ENCODE measurements around the gene GLRX3. TPM values are rescaled to one million over a fixed set of nuclear protein-coding genes. Genes with fewer than 3 reads are reported as not detected.
A peak's percentile ranks its signal among the peaks of the same experiment; 100 is the strongest.
"Not testable (repeated sequence)": the region's sequence is repeated elsewhere in the genome, so short reads cannot be mapped to it uniquely, and the experiment has no call there.

Gene GLRX3
- total RNA-seq (2014; rRNA removed; shearing (Covaris generic); ENCODE audit: low replicate concordance), result 86.8 and 90.2 TPM in 2 replicates

GRCh38 chr10:130136226-130137089 is at the start of gene GLRX3:
TSS of gene GLRX3 (plus strand) at chr10:130136391. CDS start at chr10:130136421, 30 bp downstream.
- peaks cover 53% of the 10 kb centered on the region for H3K79me2 ChIP-seq (ENCODE audit: low read length)
- peaks cover 51% of the 10 kb centered on the region for H3K4me1 ChIP-seq (ENCODE audit: low read length)
- no peaks in the 10 kb centered on the region for H3K9me3 ChIP-seq (ENCODE audit: low read length)
- H4K20me1 ChIP-seq (ENCODE audit: insufficient read depth, low read depth, low read length), result peaks cover 3% of the 10 kb centered on the region; the same call in 1 of the 2 replicates
- peak within 1 kb of the TSS; percentile 93 for H3K9ac ChIP-seq (ENCODE audit: low read length)
- no peaks in the 10 kb centered on the region for H3K9me2 ChIP-seq (replicated peaks; ENCODE audit: insufficient read depth, low read length)
- peak within 1 kb of the TSS; percentile 47 for H3K27ac ChIP-seq (ENCODE audit: low read length)
- peak within 1 kb of the TSS; percentile 72 for H2AFZ ChIP-seq (ENCODE audit: low read length)
- H3K4me3 ChIP-seq (ENCODE audit: low read length), result peak within 1 kb of the TSS; percentile 99
- peak within 1 kb of the TSS; percentile 99 for H3K4me2 ChIP-seq (ENCODE audit: low read depth, low read length, poor library complexity, severe bottlenecking)
- H3K27me3 ChIP-seq (ENCODE audit: low read length), result no peaks in the 10 kb centered on the region
- H3K36me3 ChIP-seq (ENCODE audit: insufficient read depth, low read length), result peaks cover 8% of the 10 kb centered on the region; the same call in 1 of the 2 replicates
- DNase-seq, result peak; percentile 95

- not testable (repeated sequence) for H3K4me1 ChIP-seq (ENCODE audit: low read length); H3K79me2 ChIP-seq (ENCODE audit: low read length); H3K27ac ChIP-seq (ENCODE audit: low read length); H3K4me2 ChIP-seq (ENCODE audit: low read depth, low read length, poor library complexity, severe bottlenecking); H3K27me3 ChIP-seq (ENCODE audit: low read length); H3K9ac ChIP-seq (ENCODE audit: low read length); H3K9me3 ChIP-seq (ENCODE audit: low read length); H3K9me2 ChIP-seq (replicated peaks; ENCODE audit: insufficient read depth, low read length); H2AFZ ChIP-seq (ENCODE audit: low read length); H3K36me3 ChIP-seq (ENCODE audit: insufficient read depth, low read length); H4K20me1 ChIP-seq (ENCODE audit: insufficient read depth, low read depth, low read length); DNase-seq; H3K4me3 ChIP-seq (ENCODE audit: low read length)
These were observed 45.6 kb upstream of the GLRX3 start for GRCh38 chr10:130090565-130090964.

GRCh38 chr10:130099344-130099743 is 36.8 kb upstream of the GLRX3 start:
- Histone ChIP-seq H4K20me1 (ENCODE audit: insufficient read depth, low read depth, low read length) (no peaks in the 10 kb centered on the region), H3K36me3 (ENCODE audit: insufficient read depth, low read length) (peaks cover 7% of the 10 kb centered on the region)

GRCh38 chr10:130105724-130106123 is 30.5 kb upstream of the GLRX3 start:
- Histone ChIP-seq H3K4me3 (ENCODE audit: low read length) (no peak overlapping the region), H3K4me2 (ENCODE audit: low read depth, low read length, poor library complexity, severe bottlenecking) (no peak overlapping the region), H3K4me1 (ENCODE audit: low read length) (peaks cover 12% of the 10 kb centered on the region), H2AFZ (ENCODE audit: low read length) (no peak overlapping the region), H3K36me3 (ENCODE audit: insufficient read depth, low read length) (no peaks in the 10 kb centered on the region; the same call in 1 of the 2 replicates), H3K9me3 (ENCODE audit: low read length) (no peaks in the 10 kb centered on the region), H3K9me2 (replicated peaks; ENCODE audit: insufficient read depth, low read length) (no peaks in the 10 kb centered on the region), H3K79me2 (ENCODE audit: low read length) (peaks cover 28% of the 10 kb centered on the region), H3K27ac (ENCODE audit: low read length) (no peak overlapping the region), H4K20me1 (ENCODE audit: insufficient read depth, low read depth, low read length) (no peaks in the 10 kb centered on the region), H3K27me3 (ENCODE audit: low read length) (no peaks in the 10 kb centered on the region), H3K9ac (ENCODE audit: low read length) (no peak overlapping the region)
- DNase-seq, result no peak

More at GRCh38 chr10:130099344-130099743, 36.8 kb upstream of the GLRX3 start:
- Histone ChIP-seq H3K27ac (ENCODE audit: low read length) (no peak overlapping the region), H3K4me2 (ENCODE audit: low read depth, low read length, poor library complexity, severe bottlenecking) (no peak overlapping the region), H3K9ac (ENCODE audit: low read length) (no peak overlapping the region), H3K9me3 (ENCODE audit: low read length) (peaks cover 4% of the 10 kb centered on the region; the same call in 1 of the 2 replicates), H3K4me3 (ENCODE audit: low read length) (no peak overlapping the region), H2AFZ (ENCODE audit: low read length) (no peak overlapping the region), H3K27me3 (ENCODE audit: low read length) (no peaks in the 10 kb centered on the region), H3K79me2 (ENCODE audit: low read length) (no peaks in the 10 kb centered on the region), H3K4me1 (ENCODE audit: low read length) (no peaks in the 10 kb centered on the region), H3K9me2 (replicated peaks; ENCODE audit: insufficient read depth, low read length) (no peaks in the 10 kb centered on the region)
- no peak for DNase-seq

GRCh38 chr10:130108146-130108545 is 28.0 kb upstream of the GLRX3 start:
- not testable (repeated sequence) for H3K9ac ChIP-seq (ENCODE audit: low read length); H3K9me2 ChIP-seq (replicated peaks; ENCODE audit: insufficient read depth, low read length); H2AFZ ChIP-seq (ENCODE audit: low read length); H4K20me1 ChIP-seq (ENCODE audit: insufficient read depth, low read depth, low read length); H3K27ac ChIP-seq (ENCODE audit: low read length); H3K27me3 ChIP-seq (ENCODE audit: low read length); H3K4me3 ChIP-seq (ENCODE audit: low read length); H3K9me3 ChIP-seq (ENCODE audit: low read length); DNase-seq; H3K36me3 ChIP-seq (ENCODE audit: insufficient read depth, low read length)
- Histone ChIP-seq H3K4me1 (ENCODE audit: low read length) (peaks cover 21% of the 10 kb centered on the region), H3K4me2 (ENCODE audit: low read depth, low read length, poor library complexity, severe bottlenecking) (peak overlapping the region; percentile 84), H3K79me2 (ENCODE audit: low read length) (peaks cover 31% of the 10 kb centered on the region)

- Histone ChIP-seq H3K9ac (ENCODE audit: low read length) (peak overlapping the region; percentile 98), H3K27me3 (ENCODE audit: low read length) (no peaks in the 10 kb centered on the region)
- DNase-seq, result peak; percentile 55
These were observed 27.1 kb upstream of the GLRX3 start for GRCh38 chr10:130108934-130109604.

GRCh38 chr10:130109796-130110245 is 26.4 kb upstream of the GLRX3 start:
- H3K36me3 ChIP-seq (ENCODE audit: insufficient read depth, low read length), result no peaks in the 10 kb centered on the region
- peak overlapping the region; percentile 72 for H3K27ac ChIP-seq (ENCODE audit: low read length)
- H3K4me2 ChIP-seq (ENCODE audit: low read depth, low read length, poor library complexity, severe bottlenecking), result peak overlapping the region; percentile 84
- no peaks in the 10 kb centered on the region for H3K27me3 ChIP-seq (ENCODE audit: low read length)
- peak overlapping the region; percentile 98 for H3K9ac ChIP-seq (ENCODE audit: low read length)
- peak overlapping the region; percentile 66; the same call in 1 of the 2 replicates for H2AFZ ChIP-seq (ENCODE audit: low read length)
- H3K79me2 ChIP-seq (ENCODE audit: low read length), result peaks cover 31% of the 10 kb centered on the region
- peak overlapping the region; percentile 99 for H3K4me3 ChIP-seq (ENCODE audit: low read length)
- DNase-seq, result peak; percentile 93
- peaks cover 21% of the 10 kb centered on the region for H3K4me1 ChIP-seq (ENCODE audit: low read length)
- H4K20me1 ChIP-seq (ENCODE audit: insufficient read depth, low read depth, low read length), result no peaks in the 10 kb centered on the region
- H3K9me3 ChIP-seq (ENCODE audit: low read length), result no peaks in the 10 kb centered on the region
- H3K9me2 ChIP-seq (replicated peaks; ENCODE audit: insufficient read depth, low read length), result no peaks in the 10 kb centered on the region

More at GRCh38 chr10:130108934-130109604, 27.1 kb upstream of the GLRX3 start:
- Histone ChIP-seq H4K20me1 (ENCODE audit: insufficient read depth, low read depth, low read length) (no peaks in the 10 kb centered on the region), H2AFZ (ENCODE audit: low read length) (no peak overlapping the region), H3K4me1 (ENCODE audit: low read length) (peaks cover 21% of the 10 kb centered on the region), H3K4me3 (ENCODE audit: low read length) (peak overlapping the region; percentile 99), H3K4me2 (ENCODE audit: low read depth, low read length, poor library complexity, severe bottlenecking) (peak overlapping the region; percentile 84), H3K36me3 (ENCODE audit: insufficient read depth, low read length) (no peaks in the 10 kb centered on the region), H3K27ac (ENCODE audit: low read length) (peak overlapping the region; percentile 72; the same call in 1 of the 2 replicates), H3K79me2 (ENCODE audit: low read length) (peaks cover 31% of the 10 kb centered on the region), H3K9me3 (ENCODE audit: low read length) (no peaks in the 10 kb centered on the region), H3K9me2 (replicated peaks; ENCODE audit: insufficient read depth, low read length) (no peaks in the 10 kb centered on the region)

All from Karpas-422 (cell line).